PC-9 (cell line): ENCODE results near the gene EIF4E. TPM values are rescaled to one million over a fixed set of nuclear protein-coding genes. Genes with fewer than 3 reads are reported as not detected.

Experiments used
- BruUV-seq: library from RNA; stranded (reverse); fragments of 400-500 nt; replicated peaks from 2 replicates; lab custom pipeline; 2021; lab: Mats Ljungman, UMichigan
- CTCF ChIA-PET: fragments of 300-600 bp; sonication (Branson Sonifier 250); formaldehyde crosslinking; loops from one replicate; lab custom pipeline; 2022; ENCODE audit warnings: antibody characterized with exemption; lab: Charles Lee
- POLR2A ChIA-PET: fragments of 300-600 bp; sonication (Branson Sonifier 250); formaldehyde crosslinking; loops from one replicate; lab custom pipeline; 2022; ENCODE audit warnings: antibody characterized with exemption; ENCODE audit not compliant: unreplicated experiment; lab: Charles Lee
- DNase-seq, 2 experiments: peaks; one replicate each; pipeline versions ENCODE4 v3.0.0 to v3.0.0-alpha.2; 2015 to 2022; ENCODE audit warnings: mixed read lengths in 1 of 2
- H2AFZ ChIP-seq: fragments of 200-600 bp; sonication (generic); 2 replicates; pipeline ENCODE4 v1.8.1; 2017; ENCODE audit warnings: antibody characterized with exemption
- H3F3A ChIP-seq: fragments of 200-600 bp; sonication (generic); 2 replicates; pipeline ENCODE4 v1.8.1; 2017; ENCODE audit warnings: antibody characterized with exemption, mild to moderate bottlenecking, low read depth; ENCODE audit not compliant: insufficient read depth
- H3K27ac ChIP-seq: fragments of 200-600 bp; sonication (generic); 2 replicates; pipeline ENCODE4 v1.6.1; 2016; ENCODE audit warnings: mixed run types
- H3K27me3 ChIP-seq: fragments of 200-600 bp; sonication (generic); 2 replicates; pipeline ENCODE4 v1.6.1; 2016; ENCODE audit warnings: low read depth, mixed run types; ENCODE audit not compliant: insufficient read depth
- H3K36me3 ChIP-seq: fragments of 200-600 bp; sonication (generic); 2 replicates; pipeline ENCODE4 v1.6.1; 2016; ENCODE audit warnings: low read depth, mixed run types
- H3K4me1 ChIP-seq: fragments of 200-600 bp; sonication (generic); replicated peaks from 2 replicates; pipeline ENCODE4 v1.6.1; 2016; ENCODE audit warnings: mixed run types; ENCODE audit not compliant: insufficient read depth
- H3K4me2 ChIP-seq: fragments of 200-600 bp; sonication (generic); 2 replicates; pipeline ENCODE4 v1.6.1; 2017; ENCODE audit warnings: mixed run types
- H3K4me3 ChIP-seq: fragments of 200-600 bp; sonication (generic); 2 replicates; pipeline ENCODE4 v1.6.1; 2016; ENCODE audit warnings: mixed run types
- H3K79me2 ChIP-seq: fragments of 200-600 bp; sonication (generic); 2 replicates; pipeline ENCODE4 v1.6.1; 2017; ENCODE audit warnings: low read depth, mixed run types
- H3K9me2 ChIP-seq: fragments of 200-600 bp; sonication (generic); 2 replicates; pipeline ENCODE4 v1.8.1; 2017; ENCODE audit warnings: mild to moderate bottlenecking; ENCODE audit not compliant: insufficient read depth
- H3K9me3 ChIP-seq: fragments of 200-600 bp; sonication (generic); 2 replicates; pipeline ENCODE4 v1.8.1; 2016; ENCODE audit warnings: low read depth; ENCODE audit not compliant: insufficient read depth
- H4K20me1 ChIP-seq: fragments of 200-600 bp; sonication (generic); 2 replicates; pipeline ENCODE4 v1.8.1; 2017; ENCODE audit not compliant: insufficient read depth
- EZH2 ChIP-seq: fragments of 200-600 bp; sonication (generic); IDR thresholded peaks from 2 replicates; pipeline ENCODE4 v1.8.0; 2017; ENCODE audit warnings: antibody characterized with exemption, low read depth
- intact Hi-C: fragments of 100-400 bp; cut with micrococcal nuclease; formaldehyde crosslinking; loops from one replicate; pipeline ENCODE4 v1.10.0; 2022; ENCODE audit not compliant: unreplicated experiment
- total RNA-seq: library from RNA; stranded (reverse); gene quantifications from 2 replicates; pipeline ENCODE4 v1.2.3, GENCODE V29; 2021
- TF ChIP-seq, protein P1 (sequence below): fragments of 200-600 bp; sonication (generic); conservative IDR thresholded peaks from 2 replicates; pipeline ENCODE4 v1.6.1; 2017; ENCODE audit warnings: mixed run types, antibody characterized with exemption, mild to moderate bottlenecking, moderate library complexity

Gene EIF4E
- total RNA-seq, 1 experiment from 2014 or later: 59.6 TPM

DNA sequence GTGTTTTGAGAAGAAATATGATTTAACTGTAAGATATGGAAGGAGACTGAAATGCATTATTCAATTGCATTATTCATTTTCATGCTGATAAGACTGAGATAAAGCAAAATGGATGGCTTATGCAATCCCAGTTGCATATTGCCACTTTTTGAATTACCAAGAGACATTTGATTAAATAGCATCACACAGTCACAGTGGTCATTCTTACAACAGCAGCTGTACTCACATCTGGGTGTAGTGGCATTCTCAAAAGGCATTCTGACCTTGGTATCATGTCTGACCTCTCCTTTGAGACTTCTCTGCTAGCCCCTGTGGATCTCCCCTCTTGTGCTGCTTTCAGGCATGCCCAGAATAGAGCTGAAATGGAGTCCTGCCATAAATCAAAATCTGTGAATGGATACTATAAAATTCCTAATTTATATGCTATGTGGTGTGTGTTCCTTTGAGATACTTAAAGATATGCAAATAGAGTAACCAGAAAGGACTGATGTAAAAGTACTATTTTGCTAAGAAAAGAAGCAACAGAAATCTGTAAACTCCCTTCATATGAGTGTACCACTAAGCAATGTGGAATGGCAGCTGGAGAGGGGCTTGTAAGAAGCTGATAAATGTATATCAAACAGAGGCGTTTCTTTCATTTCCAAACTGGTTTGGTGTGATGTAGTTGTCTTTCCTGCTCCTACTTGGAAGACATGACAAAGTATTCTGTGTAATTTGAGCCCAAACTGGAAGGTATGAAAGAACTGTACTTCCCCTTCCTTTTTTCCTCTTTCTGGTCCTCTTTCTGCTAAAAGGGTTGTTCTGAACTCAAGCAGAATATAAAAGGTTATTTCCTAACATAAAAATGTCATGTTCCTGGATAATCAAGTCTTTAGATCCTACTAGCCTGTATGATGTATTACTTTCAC, 41.2 kb upstream of the EIF4E start:
- Histone ChIP-seq H3K79me2 (no peaks in the 10 kb centered on the region), H3F3A (no peaks in the 10 kb centered on the region), H3K27me3 (no peaks in the 10 kb centered on the region), H2AFZ (0 out of 2 replicates have a peak overlapping the region, but pooled peaks have one; percentile 57), H3K4me3 (no peak overlapping the region), H3K9me3 (no peaks in the 10 kb centered on the region), H3K4me2 (peak overlapping the region; percentile 8), H3K27ac (no peak overlapping the region), H4K20me1 (no peaks in the 10 kb centered on the region), H3K36me3 (no peaks in the 10 kb centered on the region), H3K9me2 (no peaks in the 10 kb centered on the region; the same call in 1 of the 2 replicates), H3K4me1 (peaks cover 8% of the 10 kb centered on the region; the same call in 1 of the 2 replicates)
- intact Hi-C loops: no loop called here
- ChIA-PET CTCF (no interaction called here), POLR2A (no interaction called here)
- TF ChIP-seq, protein P1, sequence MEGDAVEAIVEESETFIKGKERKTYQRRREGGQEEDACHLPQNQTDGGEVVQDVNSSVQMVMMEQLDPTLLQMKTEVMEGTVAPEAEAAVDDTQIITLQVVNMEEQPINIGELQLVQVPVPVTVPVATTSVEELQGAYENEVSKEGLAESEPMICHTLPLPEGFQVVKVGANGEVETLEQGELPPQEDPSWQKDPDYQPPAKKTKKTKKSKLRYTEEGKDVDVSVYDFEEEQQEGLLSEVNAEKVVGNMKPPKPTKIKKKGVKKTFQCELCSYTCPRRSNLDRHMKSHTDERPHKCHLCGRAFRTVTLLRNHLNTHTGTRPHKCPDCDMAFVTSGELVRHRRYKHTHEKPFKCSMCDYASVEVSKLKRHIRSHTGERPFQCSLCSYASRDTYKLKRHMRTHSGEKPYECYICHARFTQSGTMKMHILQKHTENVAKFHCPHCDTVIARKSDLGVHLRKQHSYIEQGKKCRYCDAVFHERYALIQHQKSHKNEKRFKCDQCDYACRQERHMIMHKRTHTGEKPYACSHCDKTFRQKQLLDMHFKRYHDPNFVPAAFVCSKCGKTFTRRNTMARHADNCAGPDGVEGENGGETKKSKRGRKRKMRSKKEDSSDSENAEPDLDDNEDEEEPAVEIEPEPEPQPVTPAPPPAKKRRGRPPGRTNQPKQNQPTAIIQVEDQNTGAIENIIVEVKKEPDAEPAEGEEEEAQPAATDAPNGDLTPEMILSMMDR: no peak
- no peak for TF ChIP-seq EZH2
- DNase-seq: no peak
- no TSS peak for BruUV-seq

DNA sequence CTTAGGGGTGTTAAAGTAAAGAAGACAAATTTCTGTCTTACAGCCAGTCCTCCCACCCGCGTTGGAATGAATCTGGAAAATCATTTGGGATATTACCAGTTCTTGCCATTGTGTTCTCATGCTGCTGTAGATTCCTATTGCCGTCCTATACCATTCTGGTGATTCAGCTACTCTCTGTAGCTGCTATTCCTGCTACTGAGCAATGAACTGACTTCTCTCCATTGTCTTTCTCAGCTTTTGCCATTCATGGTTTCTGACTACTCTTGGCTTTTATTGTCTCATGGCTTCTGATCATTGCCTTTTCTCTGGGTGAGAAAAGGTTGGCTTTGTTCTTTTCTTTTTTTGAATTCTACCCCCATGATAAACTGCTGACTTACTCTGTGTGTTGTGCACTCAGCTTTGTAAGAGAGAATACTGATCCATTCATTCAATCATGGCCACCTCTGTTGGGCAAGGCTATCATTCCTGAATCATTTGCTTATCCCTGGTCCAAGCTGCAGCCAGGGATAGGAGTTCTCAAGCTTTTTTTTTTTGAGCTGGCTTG, 38.9 kb upstream of the EIF4E start:
- CTCF ChIA-PET: no interaction called here
- TF ChIP-seq, protein P1: no peak
- no peak for TF ChIP-seq EZH2
- H3K9me3 ChIP-seq: no peaks in the 10 kb centered on the region
- intact Hi-C loops: no loop called here
- BruUV-seq: no TSS peak
- no peak overlapping the region for H3K4me3 ChIP-seq
- peaks cover 4% of the 10 kb centered on the region; the same call in 1 of the 2 replicates for H3F3A ChIP-seq
- H3K27ac ChIP-seq: no peak overlapping the region
- H3K4me2 ChIP-seq: no peak overlapping the region
- POLR2A ChIA-PET: no interaction called here
- H2AFZ ChIP-seq: no peak overlapping the region
- no peaks in the 10 kb centered on the region for H3K79me2 ChIP-seq
- H3K4me1 ChIP-seq: peaks cover 8% of the 10 kb centered on the region; the same call in 1 of the 2 replicates
- H3K36me3 ChIP-seq: no peaks in the 10 kb centered on the region
- no peak for DNase-seq
- no peaks in the 10 kb centered on the region for H4K20me1 ChIP-seq
- H3K9me2 ChIP-seq: no peaks in the 10 kb centered on the region; the same call in 1 of the 2 replicates
- H3K27me3 ChIP-seq: no peaks in the 10 kb centered on the region

DNA sequence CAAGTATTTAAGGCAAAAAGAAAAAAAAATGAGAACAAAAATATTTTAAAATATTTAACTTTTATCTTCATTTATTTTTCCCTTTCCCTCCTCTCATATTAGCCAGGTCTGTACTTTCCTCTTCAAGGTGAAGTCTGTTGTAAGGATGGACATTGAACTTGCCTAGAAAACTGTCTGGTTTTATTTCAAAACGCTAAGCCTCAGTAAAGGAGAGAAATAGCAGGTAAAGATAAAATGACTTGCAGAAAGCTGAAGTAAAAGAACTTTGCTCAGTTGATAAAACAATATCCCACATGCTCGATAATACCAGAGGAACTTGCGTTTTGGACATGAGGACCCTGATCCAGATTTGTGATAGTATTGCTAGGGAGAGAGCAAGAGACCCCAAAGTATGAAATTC, 38.0 kb upstream of the EIF4E start:
- H3K4me3 ChIP-seq: no peak overlapping the region
- no peaks in the 10 kb centered on the region for H3K79me2 ChIP-seq
- peaks cover 4% of the 10 kb centered on the region; the same call in 1 of the 2 replicates for H3F3A ChIP-seq
- no peak overlapping the region for H3K27ac ChIP-seq
- no peaks in the 10 kb centered on the region for H3K9me3 ChIP-seq
- H3K4me1 ChIP-seq: peaks cover 8% of the 10 kb centered on the region; the same call in 1 of the 2 replicates
- TF ChIP-seq, protein P1: no peak
- ChIA-PET POLR2A (no interaction called here), CTCF (no interaction called here)
- no peak overlapping the region for H2AFZ ChIP-seq
- BruUV-seq: no TSS peak
- DNase-seq: no peak
- H3K9me2 ChIP-seq: no peaks in the 10 kb centered on the region; the same call in 1 of the 2 replicates
- no peak overlapping the region for H3K4me2 ChIP-seq
- H3K27me3 ChIP-seq: no peaks in the 10 kb centered on the region
- intact Hi-C loops: no loop called here
- no peaks in the 10 kb centered on the region for H4K20me1 ChIP-seq
- no peaks in the 10 kb centered on the region for H3K36me3 ChIP-seq
